ENCODE data around the gene GHRH.

Gene GHRH

DNA sequence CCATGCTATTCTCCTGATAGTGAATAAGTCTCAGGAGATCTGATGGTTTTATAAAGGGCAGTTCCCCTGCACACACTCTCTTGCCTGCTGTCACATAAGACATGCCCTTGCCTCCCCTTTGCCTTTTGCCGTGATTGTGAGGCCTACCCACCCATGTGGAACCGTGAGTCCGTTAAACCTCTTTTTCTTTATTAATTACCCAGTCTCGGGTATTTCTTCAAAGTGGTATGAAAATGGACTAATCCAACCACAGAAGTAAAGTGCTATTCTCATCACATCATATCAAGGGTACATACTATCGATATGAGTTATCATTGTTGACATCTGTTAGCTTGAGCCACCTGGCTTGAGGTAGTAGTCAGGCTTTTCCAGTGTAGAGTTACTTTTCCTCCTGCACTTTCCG lies 30.1 kb upstream of the GHRH start:
- CTCF ChIA-PET, result no interaction called here
- DNase-seq (ENCODE audit: extremely low spot score), result no peak
- TF ChIP-seq L3MBTL2 (conservative IDR thresholded peaks at IDR 0.05), result no peak
- no peak for TF ChIP-seq NFRKB (IDR thresholded peaks at IDR 0.05)
- TF ChIP-seq FOXA1 (IDR thresholded peaks at IDR 0.05), result no peak
- TF ChIP-seq ELF4 (IDR thresholded peaks at IDR 0.05), result no peak
- TF ChIP-seq BHLHE40 (IDR thresholded peaks at IDR 0.05; ENCODE audit: borderline replicate concordance), result no peak
- no peak for TF ChIP-seq CTBP1 (IDR thresholded peaks at IDR 0.05; ENCODE audit: borderline replicate concordance)
- no peak for TF ChIP-seq SP1 (IDR thresholded peaks at IDR 0.05)
- TF ChIP-seq TARDBP (IDR thresholded peaks at IDR 0.05), result no peak
- TF ChIP-seq FOXM1 (IDR thresholded peaks at IDR 0.05; ENCODE audit: borderline replicate concordance), result no peak
- TF ChIP-seq HDGF (IDR thresholded peaks at IDR 0.05; ENCODE audit: borderline replicate concordance), result no peak
- no peak for TF ChIP-seq FOXK2 (IDR thresholded peaks at IDR 0.05)
- TF ChIP-seq LEF1 (IDR thresholded peaks at IDR 0.05; ENCODE audit: borderline replicate concordance), result no peak
- no peak for TF ChIP-seq PKNOX1 (IDR thresholded peaks at IDR 0.05)
- TF ChIP-seq ZNF384 (IDR thresholded peaks at IDR 0.05), result no peak
- TF ChIP-seq ARNT (IDR thresholded peaks at IDR 0.05), result no peak
- TF ChIP-seq SUZ12 (IDR thresholded peaks at IDR 0.05), result no peak
- POLR2A ChIA-PET, result no interaction called here

GRCh38 chr20:37290158-37290810 lies 28.7 kb upstream of the GHRH start:
- POLR2A ChIA-PET, result interaction anchor here (1.2 to 2.0 kb wide), 4 partner anchors 9 to 54 kb away, joined by 4 to 13 read pairs (median 5); no protein-coding TSS in a partner anchor
- TF ChIP-seq SUZ12 (IDR thresholded peaks at IDR 0.05), result no peak
- no peak for TF ChIP-seq SP1 (IDR thresholded peaks at IDR 0.05)
- no peak for TF ChIP-seq PKNOX1 (IDR thresholded peaks at IDR 0.05)
- no peak for TF ChIP-seq FOXM1 (IDR thresholded peaks at IDR 0.05; ENCODE audit: borderline replicate concordance)
- no peak for TF ChIP-seq FOXA1 (IDR thresholded peaks at IDR 0.05)
- TF ChIP-seq ZNF384 (IDR thresholded peaks at IDR 0.05), result no peak
- TF ChIP-seq NFRKB (IDR thresholded peaks at IDR 0.05), result no peak
- TF ChIP-seq HDGF (IDR thresholded peaks at IDR 0.05; ENCODE audit: borderline replicate concordance), result no peak
- no peak for TF ChIP-seq ELF4 (IDR thresholded peaks at IDR 0.05)
- TF ChIP-seq L3MBTL2 (conservative IDR thresholded peaks at IDR 0.05), result no peak
- no peak for TF ChIP-seq BHLHE40 (IDR thresholded peaks at IDR 0.05; ENCODE audit: borderline replicate concordance)
- no peak for TF ChIP-seq LEF1 (IDR thresholded peaks at IDR 0.05; ENCODE audit: borderline replicate concordance)
- no peak for TF ChIP-seq ARNT (IDR thresholded peaks at IDR 0.05)
- TF ChIP-seq TARDBP (IDR thresholded peaks at IDR 0.05), result no peak
- TF ChIP-seq FOXK2 (IDR thresholded peaks at IDR 0.05), result no peak
- CTCF ChIA-PET, result no interaction called here
- DNase-seq (ENCODE audit: extremely low spot score), result no peak

- TF ChIP-seq BHLHE40 (IDR thresholded peaks at IDR 0.05; ENCODE audit: borderline replicate concordance) (no peak), FOXM1 (IDR thresholded peaks at IDR 0.05; ENCODE audit: borderline replicate concordance) (no peak), ARNT (IDR thresholded peaks at IDR 0.05) (no peak), SP1 (IDR thresholded peaks at IDR 0.05) (no peak), SUZ12 (IDR thresholded peaks at IDR 0.05) (no peak), FOXA1 (IDR thresholded peaks at IDR 0.05) (no peak), TARDBP (IDR thresholded peaks at IDR 0.05) (no peak), CTBP1 (IDR thresholded peaks at IDR 0.05; ENCODE audit: borderline replicate concordance) (no peak)
- POLR2A ChIA-PET, result interaction anchor here (1.4 to 2.0 kb wide), 3 partner anchors 11 to 57 kb away, joined by 3 to 9 read pairs (median 6); no protein-coding TSS in a partner anchor
- no peak for DNase-seq (ENCODE audit: extremely low spot score)
- CTCF ChIA-PET, result no interaction called here
Observed at GRCh38 chr20:37288091-37288490, 26.5 kb upstream of the GHRH start.

DNA sequence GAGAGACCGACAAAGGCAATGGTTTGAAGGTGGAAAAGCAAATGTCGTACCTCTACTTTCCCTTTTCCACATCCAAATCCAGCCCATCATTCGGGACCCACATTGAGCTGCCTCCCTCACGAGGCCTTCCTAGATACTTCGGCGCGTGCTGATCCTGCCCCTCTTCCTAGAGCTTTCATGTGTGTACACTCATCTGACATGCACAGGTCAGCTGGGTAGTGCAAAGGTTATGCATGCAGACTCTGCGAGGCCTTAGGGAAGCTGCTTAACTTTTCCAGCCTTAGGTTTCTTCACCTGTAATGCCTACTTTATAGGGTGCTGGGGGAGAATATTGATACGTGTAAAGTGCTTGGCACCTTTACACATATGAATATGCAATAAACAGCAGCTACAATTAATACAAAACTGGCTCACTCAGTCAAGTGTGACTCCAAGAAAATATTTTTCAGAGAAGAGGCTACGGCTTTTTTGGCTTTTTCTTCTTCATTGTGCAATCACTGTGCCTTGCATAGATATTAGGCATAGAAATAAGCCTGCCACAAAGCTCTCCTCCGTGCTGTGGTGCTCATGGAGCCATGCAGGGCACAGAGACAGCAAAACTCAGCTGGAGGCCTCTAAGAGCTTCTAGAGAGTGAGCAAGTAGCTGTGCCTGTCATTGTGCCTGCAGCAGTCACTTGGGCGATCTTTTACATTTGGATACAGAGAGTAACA lies 24.2 kb upstream of the GHRH start:
- ChIA-PET CTCF (interaction anchor here (0.6 kb wide), 2 partner anchors 9 to 20 kb away, joined by 3 read pairs; no protein-coding TSS in a partner anchor), POLR2A (no interaction called here)
- TF ChIP-seq SP1 (IDR thresholded peaks at IDR 0.05) (no peak), FOXK2 (IDR thresholded peaks at IDR 0.05) (no peak), SUZ12 (IDR thresholded peaks at IDR 0.05) (no peak), CTBP1 (IDR thresholded peaks at IDR 0.05; ENCODE audit: borderline replicate concordance) (no peak), FOXM1 (IDR thresholded peaks at IDR 0.05; ENCODE audit: borderline replicate concordance) (no peak), NFRKB (IDR thresholded peaks at IDR 0.05) (no peak), LEF1 (IDR thresholded peaks at IDR 0.05; ENCODE audit: borderline replicate concordance) (no peak), ELF4 (IDR thresholded peaks at IDR 0.05) (no peak), L3MBTL2 (conservative IDR thresholded peaks at IDR 0.05) (no peak), ZNF384 (IDR thresholded peaks at IDR 0.05) (no peak), ARNT (IDR thresholded peaks at IDR 0.05) (no peak), HDGF (IDR thresholded peaks at IDR 0.05; ENCODE audit: borderline replicate concordance) (no peak), PKNOX1 (IDR thresholded peaks at IDR 0.05) (no peak), TARDBP (IDR thresholded peaks at IDR 0.05) (no peak)
- DNase-seq (ENCODE audit: extremely low spot score), result no peak

DNA sequence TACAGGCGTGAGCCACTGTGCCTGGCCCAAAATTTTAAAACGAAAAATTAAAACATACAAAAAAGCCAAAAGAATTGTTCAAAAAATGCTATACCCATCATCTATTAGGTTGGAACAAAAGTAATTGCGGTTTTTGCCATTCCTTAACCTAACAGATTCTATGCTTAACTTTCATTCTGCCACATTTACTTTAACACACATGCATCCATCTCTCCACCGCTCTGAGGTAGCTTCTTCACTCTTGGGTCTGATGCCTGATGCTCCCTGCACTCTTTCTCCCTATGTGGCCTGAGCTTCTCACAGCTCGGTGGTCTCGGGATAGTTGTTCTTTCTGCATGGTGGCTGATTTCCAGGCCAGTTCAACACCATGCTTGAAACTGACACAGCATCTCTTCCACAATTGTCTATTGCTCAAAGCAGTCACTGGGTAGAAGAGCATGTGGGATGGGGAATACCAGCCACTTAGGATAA lies 23.1 kb upstream of the GHRH start:
- TF ChIP-seq PKNOX1 (IDR thresholded peaks at IDR 0.05), result no peak
- no peak for TF ChIP-seq ELF4 (IDR thresholded peaks at IDR 0.05)
- no peak for TF ChIP-seq BHLHE40 (IDR thresholded peaks at IDR 0.05; ENCODE audit: borderline replicate concordance)
- no peak for TF ChIP-seq HDGF (IDR thresholded peaks at IDR 0.05; ENCODE audit: borderline replicate concordance)
- TF ChIP-seq CTBP1 (IDR thresholded peaks at IDR 0.05; ENCODE audit: borderline replicate concordance), result no peak
- no peak for TF ChIP-seq ARNT (IDR thresholded peaks at IDR 0.05)
- TF ChIP-seq SUZ12 (IDR thresholded peaks at IDR 0.05), result no peak
- ChIA-PET CTCF (no interaction called here), POLR2A (no interaction called here)
- DNase-seq (ENCODE audit: extremely low spot score), result no peak

All from HEK293T (cell line).